Panc1 (cell line): Measurements from ENCODE around the gene SMIM35.

Experiments
- CTCF ChIP-seq: fragments of 450-650 bp; IDR thresholded peaks from 2 replicates; pipeline ENCODE4 v1.5.1; 2017; ENCODE audit warnings: mild to moderate bottlenecking
- POLR2AphosphoS5 ChIP-seq: IDR thresholded peaks from 2 replicates; pipeline ENCODE4 v1.6.1; 2012; ENCODE audit warnings: mild to moderate bottlenecking, low read depth, low read length, moderate library complexity
- SIN3A ChIP-seq: IDR thresholded peaks from 2 replicates; pipeline ENCODE4 v1.6.1; 2012; ENCODE audit warnings: low read depth, mild to moderate bottlenecking, low read length, moderate library complexity, borderline replicate concordance; ENCODE audit not compliant: insufficient read depth
- TF ChIP-seq, protein P1 (sequence below), 2 experiments: IDR thresholded peaks; 2 replicates each; pipeline ENCODE4 v1.6.1; 2011 to 2012; ENCODE audit warnings: low read depth in 2 of 2, control low read depth in 1 of 2, low read length in 1 of 2, mild to moderate bottlenecking in 1 of 2, moderate library complexity in 1 of 2; ENCODE audit not compliant: insufficient read depth in 1 of 2

GRCh38 chr11:117985953-117986887 lies 100.5 kb downstream of the SMIM35 start, which contains the start of gene IL10RA:
- TF ChIP-seq CTCF = no peak
- TF ChIP-seq POLR2AphosphoS5 = no peak
- TF ChIP-seq SIN3A = no peak
- TF ChIP-seq, protein P1, sequence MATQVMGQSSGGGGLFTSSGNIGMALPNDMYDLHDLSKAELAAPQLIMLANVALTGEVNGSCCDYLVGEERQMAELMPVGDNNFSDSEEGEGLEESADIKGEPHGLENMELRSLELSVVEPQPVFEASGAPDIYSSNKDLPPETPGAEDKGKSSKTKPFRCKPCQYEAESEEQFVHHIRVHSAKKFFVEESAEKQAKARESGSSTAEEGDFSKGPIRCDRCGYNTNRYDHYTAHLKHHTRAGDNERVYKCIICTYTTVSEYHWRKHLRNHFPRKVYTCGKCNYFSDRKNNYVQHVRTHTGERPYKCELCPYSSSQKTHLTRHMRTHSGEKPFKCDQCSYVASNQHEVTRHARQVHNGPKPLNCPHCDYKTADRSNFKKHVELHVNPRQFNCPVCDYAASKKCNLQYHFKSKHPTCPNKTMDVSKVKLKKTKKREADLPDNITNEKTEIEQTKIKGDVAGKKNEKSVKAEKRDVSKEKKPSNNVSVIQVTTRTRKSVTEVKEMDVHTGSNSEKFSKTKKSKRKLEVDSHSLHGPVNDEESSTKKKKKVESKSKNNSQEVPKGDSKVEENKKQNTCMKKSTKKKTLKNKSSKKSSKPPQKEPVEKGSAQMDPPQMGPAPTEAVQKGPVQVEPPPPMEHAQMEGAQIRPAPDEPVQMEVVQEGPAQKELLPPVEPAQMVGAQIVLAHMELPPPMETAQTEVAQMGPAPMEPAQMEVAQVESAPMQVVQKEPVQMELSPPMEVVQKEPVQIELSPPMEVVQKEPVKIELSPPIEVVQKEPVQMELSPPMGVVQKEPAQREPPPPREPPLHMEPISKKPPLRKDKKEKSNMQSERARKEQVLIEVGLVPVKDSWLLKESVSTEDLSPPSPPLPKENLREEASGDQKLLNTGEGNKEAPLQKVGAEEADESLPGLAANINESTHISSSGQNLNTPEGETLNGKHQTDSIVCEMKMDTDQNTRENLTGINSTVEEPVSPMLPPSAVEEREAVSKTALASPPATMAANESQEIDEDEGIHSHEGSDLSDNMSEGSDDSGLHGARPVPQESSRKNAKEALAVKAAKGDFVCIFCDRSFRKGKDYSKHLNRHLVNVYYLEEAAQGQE (IDR thresholded peaks at IDR 0.05; ENCODE audit: insufficient read depth in 1 of 2, low read depth in 2 of 2, low read length in 1 of 2) = no peak
